Spinal cord (tissue), 10 donors: ENCODE results near the gene SOX8. TPM values are rescaled to one million over a fixed set of nuclear protein-coding genes. Genes with fewer than 3 reads are reported as not detected.

Experiments
- DNase-seq, 6 donors: peaks; one replicate each; pipeline versions ENCODE4 v3.0.0 to v3.0.0-alpha.2; 2013 to 2015; ENCODE audit warnings: low spot score in 6 of 6, low read depth in 4 of 6
- H3K27ac ChIP-seq: one replicate; pipeline ENCODE4 v1.5.1; 2013; ENCODE audit warnings: low read depth, low read length, control low read depth
- H3K27me3 ChIP-seq: one replicate; pipeline ENCODE4 v1.6.1; 2013; ENCODE audit warnings: low read length; ENCODE audit not compliant: control insufficient read depth, insufficient read depth
- H3K36me3 ChIP-seq: one replicate; pipeline ENCODE4 v1.6.1; 2013; ENCODE audit warnings: low read length; ENCODE audit not compliant: control insufficient read depth, insufficient read depth
- H3K4me1 ChIP-seq: one replicate; pipeline ENCODE4 v1.6.1; 2013; ENCODE audit warnings: low read length; ENCODE audit not compliant: control insufficient read depth, insufficient read depth
- H3K4me3 ChIP-seq: one replicate; pipeline ENCODE4 v1.5.1; 2013; ENCODE audit warnings: low read depth, low read length, control low read depth
- H3K9me3 ChIP-seq: one replicate; pipeline ENCODE4 v1.6.1; 2013; ENCODE audit warnings: low read length; ENCODE audit not compliant: control insufficient read depth, insufficient read depth
- WGBS: methylation state at CpG from one replicate; pipeline ENCODE4 v1.1.5; 2013; ENCODE audit warnings: missing lambda C conversion rate; ENCODE audit not compliant: insufficient coverage; 5-methylcytosine and 5-hydroxymethylcytosine counted together
- polyA plus RNA-seq, 2 donors: library from polyadenylated mRNA; unstranded; fragments of 120-200 nt; gene quantifications; one replicate each; pipeline ENCODE4 v1.2.1, GENCODE V29; 2013; ENCODE audit not compliant: insufficient read length in 2 of 2
- total RNA-seq, 2 donors: library from RNA; depleted of rRNA in 1 of 2; stranded (reverse); fragments of 120-200 nt in 1 of 2; fragments of >200 nt in 1 of 2; gene quantifications; one replicate each; pipeline versions ENCODE4 v1.2.3 to v1.2.4, GENCODE V29; 2013 to 2014
- donor health status: healthy.

SOX8 gene
- total and polyA plus RNA-seq, 4 donors, result 61.3 to 200 (median 115) TPM

- peak within 1 kb of the TSS; percentile 58 for H3K4me3 ChIP-seq
- no peaks in the 10 kb centered on the region for H3K27me3 ChIP-seq
- peak within 1 kb of the TSS; percentile 85 for H3K27ac ChIP-seq
- peaks cover 91% of the 10 kb centered on the region for H3K4me1 ChIP-seq
- H3K36me3 ChIP-seq, result peaks cover 42% of the 10 kb centered on the region
- WGBS, result 6% methylated on average over 69 of the region's 71 CpGs
- no peaks in the 10 kb centered on the region for H3K9me3 ChIP-seq
- peak in 3 of 6 donors; percentile 83 to 96 (median 96) for DNase-seq
These were observed 10.6 kb upstream of the SOX8 start, which contains the start of gene LMF1 for GRCh38 chr16:970766-971581. TSS of gene LMF1 (minus strand) at chr16:970984. CDS start at chr16:970980, 4 bp downstream.

- Histone ChIP-seq H3K9me3 (no peaks in the 10 kb centered on the region), H3K36me3 (peaks cover 42% of the 10 kb centered on the region), H3K27me3 (no peaks in the 10 kb centered on the region), H3K4me1 (peaks cover 91% of the 10 kb centered on the region), H3K27ac (peak overlapping the region; percentile 85), H3K4me3 (peak overlapping the region; percentile 38)
- no peak for DNase-seq
- WGBS, result 85% methylated on average over 2 of the region's 5 CpGs
These were observed 10.0 kb upstream of the SOX8 start for GRCh38 chr16:971582-971905.

- no peaks in the 10 kb centered on the region for H3K27me3 ChIP-seq
- peak overlapping the region; percentile 86 for H3K27ac ChIP-seq
- DNase-seq, result no peak
- WGBS, result 65% methylated on average over 2 of the region's 8 CpGs
- H3K4me1 ChIP-seq, result peaks cover 91% of the 10 kb centered on the region
- H3K9me3 ChIP-seq, result no peaks in the 10 kb centered on the region
- H3K36me3 ChIP-seq, result peaks cover 41% of the 10 kb centered on the region
- H3K4me3 ChIP-seq, result no peak overlapping the region
These were observed 9.6 kb upstream of the SOX8 start for GRCh38 chr16:971981-972315.

GRCh38 chr16:972316-973002, 9.1 kb upstream of the SOX8 start:
- Histone ChIP-seq H3K4me1 (peaks cover 91% of the 10 kb centered on the region), H3K27me3 (no peaks in the 10 kb centered on the region), H3K36me3 (peaks cover 40% of the 10 kb centered on the region), H3K4me3 (no peak overlapping the region), H3K27ac (peak overlapping the region; percentile 86), H3K9me3 (no peaks in the 10 kb centered on the region)
- 51% methylated on average over 32 of the region's 32 CpGs for WGBS
- peak in 2 of 6 donors; percentile 77 to 83 for DNase-seq

- H3K4me3 ChIP-seq, result no peak overlapping the region
- peak overlapping the region; percentile 86 for H3K27ac ChIP-seq
- H3K27me3 ChIP-seq, result no peaks in the 10 kb centered on the region
- H3K9me3 ChIP-seq, result no peaks in the 10 kb centered on the region
- 91% methylated on average over 13 of the region's 17 CpGs for WGBS
- peaks cover 41% of the 10 kb centered on the region for H3K36me3 ChIP-seq
- peaks cover 91% of the 10 kb centered on the region for H3K4me1 ChIP-seq
- DNase-seq, result no peak
These were observed 8.2 kb upstream of the SOX8 start for GRCh38 chr16:973366-973765.

GRCh38 chr16:974001-974601, 7.5 kb upstream of the SOX8 start:
- 43% methylated on average over 15 of the region's 21 CpGs for WGBS
- Histone ChIP-seq H3K27ac (peak overlapping the region; percentile 52), H3K4me1 (peaks cover 91% of the 10 kb centered on the region), H3K4me3 (no peak overlapping the region), H3K9me3 (no peaks in the 10 kb centered on the region), H3K36me3 (peaks cover 49% of the 10 kb centered on the region), H3K27me3 (no peaks in the 10 kb centered on the region)
- DNase-seq, result peak in 1 of 6 donors; percentile 20

GRCh38 chr16:974611-975261, 6.8 kb upstream of the SOX8 start:
- peaks cover 51% of the 10 kb centered on the region for H3K36me3 ChIP-seq
- no peaks in the 10 kb centered on the region for H3K27me3 ChIP-seq
- DNase-seq, result peak in 1 of 6 donors; percentile 62
- peak overlapping the region; percentile 64 for H3K27ac ChIP-seq
- 40% methylated on average over 19 of the region's 26 CpGs for WGBS
- peaks cover 91% of the 10 kb centered on the region for H3K4me1 ChIP-seq
- no peaks in the 10 kb centered on the region for H3K9me3 ChIP-seq
- no peak overlapping the region for H3K4me3 ChIP-seq

- no peaks in the 10 kb centered on the region for H3K9me3 ChIP-seq
- H3K27me3 ChIP-seq, result peaks cover 2% of the 10 kb centered on the region
- WGBS, result 79% methylated on average over 9 of the region's 12 CpGs
- H3K4me1 ChIP-seq, result peaks cover 90% of the 10 kb centered on the region
- no peak for DNase-seq
- H3K27ac ChIP-seq, result peak overlapping the region; percentile 83
- H3K36me3 ChIP-seq, result peaks cover 56% of the 10 kb centered on the region
- no peak overlapping the region for H3K4me3 ChIP-seq
These were observed 6.3 kb upstream of the SOX8 start for GRCh38 chr16:975291-975690.

GRCh38 chr16:976389-976931, 5.1 kb upstream of the SOX8 start:
- H3K9me3 ChIP-seq, result no peaks in the 10 kb centered on the region
- WGBS, result 34% methylated on average over 19 of the region's 24 CpGs
- H3K4me1 ChIP-seq, result peaks cover 85% of the 10 kb centered on the region
- H3K27me3 ChIP-seq, result peaks cover 2% of the 10 kb centered on the region
- H3K27ac ChIP-seq, result peak overlapping the region; percentile 83
- peak overlapping the region; percentile 5 for H3K4me3 ChIP-seq
- peak in 1 of 6 donors; percentile 33 for DNase-seq
- peaks cover 56% of the 10 kb centered on the region for H3K36me3 ChIP-seq
